Activated CD4-positive, alpha-beta T cell treated with anti-CD3 and anti-CD28 coated beads, Interleukin-2, amount 50 U/mL, for 16 hours (primary cell): ENCODE results near the gene GPHA2.
"Not testable (repeated sequence)": the region's sequence is repeated elsewhere in the genome, so short reads cannot be mapped to it uniquely, and the experiment has no call there.

ENCODE experiments used
- DNase-seq: peaks from one replicate; pipeline ENCODE4 v3.0.0-alpha.2; 2020

GPHA2 gene, protein sequence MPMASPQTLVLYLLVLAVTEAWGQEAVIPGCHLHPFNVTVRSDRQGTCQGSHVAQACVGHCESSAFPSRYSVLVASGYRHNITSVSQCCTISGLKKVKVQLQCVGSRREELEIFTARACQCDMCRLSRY

DNA sequence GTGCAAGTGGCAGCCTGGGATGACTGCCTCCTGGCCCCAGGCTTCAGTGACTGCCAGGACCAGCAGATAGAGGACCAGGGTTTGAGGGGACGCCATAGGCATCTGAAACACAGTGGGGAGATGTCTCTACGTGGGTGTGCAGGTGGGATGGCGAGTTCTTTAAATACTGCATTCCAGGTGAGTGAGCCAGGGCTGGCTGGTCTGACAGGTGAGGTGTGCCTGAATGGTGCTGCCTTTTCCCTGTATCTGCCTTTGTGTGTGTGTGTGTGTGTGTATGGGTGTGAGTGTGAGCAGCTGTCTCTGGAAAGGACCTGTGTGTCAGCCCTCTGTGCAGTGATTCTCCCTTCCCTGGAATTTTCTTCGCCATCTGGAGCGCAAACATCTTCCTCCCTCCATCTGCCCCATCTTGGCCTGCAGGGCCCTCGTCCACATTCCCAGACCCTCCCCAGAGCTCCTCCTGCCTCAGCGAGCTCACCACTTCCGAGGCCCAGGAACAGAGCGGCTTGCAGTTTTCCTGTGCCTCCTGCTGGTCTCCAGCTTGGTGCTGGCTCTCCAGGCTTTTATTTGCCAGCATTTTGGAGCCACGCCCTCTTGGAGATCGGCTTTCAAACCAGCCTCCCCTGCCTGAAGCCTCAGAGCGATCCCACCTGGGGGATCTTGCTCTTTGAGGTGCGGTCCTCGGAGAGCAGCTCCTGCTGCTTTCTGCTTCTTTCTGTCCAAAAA lies at the start of gene GPHA2:
Gene GPHA2 (minus strand): TSS at position 535 of the 723 bp plus-strand sequence. CDS start 433 bp downstream, at position 102.
- DNase-seq, result no peak

DNA sequence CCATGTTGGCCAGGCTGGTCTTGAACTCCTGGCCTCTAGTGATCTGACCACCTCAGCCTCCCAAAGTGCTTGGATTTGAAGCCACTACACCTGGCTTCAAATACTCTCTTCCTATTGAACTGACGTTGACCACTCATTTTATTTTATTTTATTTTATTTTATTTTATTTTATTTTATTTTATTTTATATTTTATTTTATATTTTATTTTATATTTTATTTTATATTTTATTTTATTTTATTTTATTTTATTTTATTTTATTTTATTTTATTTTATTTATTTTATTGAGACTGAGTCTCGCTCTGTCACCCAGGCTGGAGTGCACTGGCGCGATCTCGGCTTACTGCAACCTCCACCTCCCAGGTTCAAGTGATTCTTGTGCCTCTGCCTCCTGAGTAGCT lies 47.6 kb upstream of the GPHA2 start:
- not testable (repeated sequence) for DNase-seq

DNA sequence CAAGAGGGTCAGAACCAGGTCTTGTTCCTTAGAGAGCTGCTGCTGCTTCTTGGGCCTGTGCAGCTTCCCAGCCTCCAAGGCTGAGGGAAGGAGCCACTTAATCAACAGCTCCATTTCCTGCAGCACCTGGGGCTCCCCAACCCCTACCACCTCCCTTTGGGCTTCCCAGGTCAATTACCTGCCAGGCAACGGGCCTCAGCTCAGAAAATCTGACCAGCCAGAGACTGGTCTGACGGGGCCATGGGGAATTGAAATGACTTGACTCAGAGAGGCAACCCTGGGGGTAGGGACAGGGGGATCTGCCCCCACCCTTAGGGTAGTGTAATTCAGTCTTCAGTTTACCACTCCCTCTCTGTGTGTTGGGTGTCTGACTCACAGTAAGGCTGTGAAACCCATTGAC lies 41.0 kb upstream of the GPHA2 start:
- no peak for DNase-seq

DNA sequence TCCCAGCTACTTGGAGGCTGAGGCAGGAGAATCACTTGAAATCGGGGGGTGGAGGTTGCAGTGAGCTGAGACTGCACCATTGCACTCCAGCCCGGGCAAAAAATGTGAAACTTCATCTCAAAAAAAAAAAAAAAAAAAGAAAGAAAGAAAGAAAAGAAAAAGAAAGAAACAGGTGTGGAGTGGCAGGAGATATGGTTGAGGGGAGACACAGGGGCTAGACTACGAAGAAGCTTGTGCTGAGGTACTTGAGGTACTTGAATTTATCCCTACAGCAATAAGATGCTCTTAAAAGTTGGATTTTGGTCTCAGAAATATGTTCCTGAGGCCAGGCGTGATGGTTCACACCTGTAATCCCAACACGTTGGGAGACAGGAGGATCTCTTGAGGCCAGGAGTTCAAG lies 38.4 kb upstream of the GPHA2 start:
- DNase-seq, result no peak

DNA sequence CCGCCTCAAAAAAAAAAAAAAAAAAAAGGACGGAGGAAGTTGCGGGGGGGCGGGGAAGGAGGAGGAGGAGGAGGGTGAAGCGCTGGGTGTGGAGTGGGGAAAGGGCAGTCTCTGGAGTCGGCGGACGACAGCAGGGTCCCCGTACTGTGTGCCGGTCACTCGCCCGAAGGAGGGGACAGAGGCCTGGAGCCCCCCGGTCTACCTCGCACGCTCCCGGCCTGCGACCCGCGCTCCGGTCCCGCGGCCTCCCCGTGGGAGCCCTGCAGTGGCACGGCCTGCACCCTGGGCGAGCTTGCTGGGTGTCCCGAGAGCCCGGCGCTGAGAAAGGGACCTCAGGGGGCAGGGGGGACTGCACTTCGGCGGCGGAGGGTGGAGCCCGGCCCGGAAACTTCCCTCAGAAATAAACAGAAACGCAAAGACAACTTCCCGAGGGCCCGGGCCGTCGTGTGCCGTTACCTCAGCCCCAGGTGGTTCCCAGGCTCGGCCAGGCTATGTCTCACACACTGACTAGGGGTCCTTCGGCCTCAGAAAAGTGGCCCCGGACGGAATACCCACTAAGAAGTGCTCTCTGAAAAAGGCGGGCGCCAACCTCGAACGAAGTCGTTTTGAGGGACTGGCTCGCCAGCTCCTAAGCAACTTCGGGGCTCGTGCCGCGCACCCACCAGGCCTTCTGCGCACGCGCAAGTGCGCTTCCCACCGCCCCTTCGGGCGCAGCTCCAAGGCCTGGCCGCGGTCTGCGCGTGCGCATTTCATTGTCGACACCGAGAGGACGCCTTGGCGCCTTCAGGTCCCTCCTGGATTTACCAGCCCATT lies 35.9 kb upstream of the GPHA2 start, which contains the start of gene MAJIN:
Gene MAJIN (minus strand): TSS at position 688 of the 813 bp plus-strand sequence. CDS start 12,703 bp downstream, outside the sequence.
- DNase-seq, result peak; percentile 92

DNA sequence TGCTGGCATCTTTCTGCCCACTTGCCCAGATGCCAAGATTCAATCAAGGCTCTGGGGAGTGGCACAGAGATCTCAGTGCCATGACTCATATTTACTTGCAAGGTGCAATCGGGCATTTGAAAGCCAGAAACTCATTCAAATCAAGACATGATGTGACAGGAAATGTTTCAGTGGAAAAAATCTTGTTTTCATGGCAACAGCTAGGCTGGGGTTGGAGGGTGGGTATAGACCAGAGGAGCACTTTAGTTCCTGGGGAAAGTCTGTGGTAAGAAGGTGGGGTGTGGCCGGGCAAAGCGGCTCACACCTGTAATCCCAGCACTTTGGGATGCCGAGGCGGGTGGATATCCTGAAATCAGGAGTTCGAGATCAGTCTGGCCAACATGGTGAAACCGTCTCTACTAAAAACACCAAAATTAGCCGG lies 35.0 kb upstream of the GPHA2 start:
- DNase-seq, result peak; percentile 90

DNA sequence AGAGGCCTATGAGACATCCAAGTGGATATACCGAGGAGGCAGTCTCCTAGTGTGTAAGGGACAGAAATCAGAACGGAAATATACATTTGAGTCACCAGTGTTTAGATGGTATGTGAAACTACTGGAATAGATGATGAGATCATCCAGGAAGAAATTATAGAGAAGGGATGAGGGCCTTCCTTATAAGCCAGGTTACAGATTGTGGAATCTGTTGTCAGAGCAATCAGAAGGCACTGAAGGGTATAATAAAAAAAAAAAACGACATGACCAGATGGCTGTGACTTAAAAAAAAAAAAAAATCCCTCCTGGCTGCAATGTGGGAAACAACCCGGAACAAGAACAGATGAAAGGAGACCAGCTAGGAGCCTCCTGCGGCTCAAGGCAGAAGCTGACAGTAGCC lies 33.5 kb upstream of the GPHA2 start:
- DNase-seq, result peak; percentile 57

DNA sequence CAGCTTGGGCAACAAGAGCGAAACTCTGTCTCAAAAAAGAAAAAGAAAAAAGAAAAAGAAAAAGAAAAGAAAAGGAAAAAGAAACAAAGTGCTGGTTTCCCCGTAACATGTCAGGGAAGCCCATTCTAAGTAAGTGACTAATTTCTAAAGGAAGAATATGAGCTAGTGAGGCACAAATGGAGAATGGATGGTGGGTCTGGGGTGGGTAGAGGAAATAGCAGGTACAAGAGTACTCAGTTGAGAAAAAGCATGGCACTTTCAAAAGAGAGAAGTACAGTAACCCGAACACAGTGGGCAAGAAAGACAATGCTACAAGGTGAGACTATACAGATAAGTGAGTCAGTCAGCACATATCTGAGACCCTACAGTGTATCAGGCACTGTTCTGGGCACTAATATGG lies 31.7 kb upstream of the GPHA2 start:
- DNase-seq, result peak; percentile 70

DNA sequence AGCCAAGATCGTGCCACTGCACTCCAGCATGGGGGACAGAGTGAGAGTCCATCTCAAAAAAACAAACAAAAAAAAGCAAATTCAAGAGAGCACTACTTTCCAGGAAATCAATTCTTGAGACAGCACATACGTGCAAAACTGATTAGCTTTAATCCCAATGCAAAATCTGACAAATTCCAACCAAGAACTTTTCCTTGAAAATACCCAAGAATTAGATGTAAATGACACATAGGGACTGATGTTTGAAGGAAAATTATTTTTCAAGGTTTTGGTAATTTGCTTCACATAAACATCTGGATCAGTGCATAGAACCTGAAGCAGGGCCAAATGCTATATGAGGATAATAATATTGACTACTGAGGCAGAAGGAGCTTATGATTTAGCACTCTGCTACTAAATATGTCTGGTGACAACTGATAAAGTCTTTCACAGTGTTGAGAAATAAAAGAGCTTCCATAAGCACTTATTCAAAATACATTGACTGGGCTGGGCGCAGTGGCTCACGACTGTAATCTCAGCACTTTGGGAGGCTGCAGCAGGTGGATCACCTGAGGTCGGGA lies 27.5 kb upstream of the GPHA2 start:
- no peak for DNase-seq

DNA sequence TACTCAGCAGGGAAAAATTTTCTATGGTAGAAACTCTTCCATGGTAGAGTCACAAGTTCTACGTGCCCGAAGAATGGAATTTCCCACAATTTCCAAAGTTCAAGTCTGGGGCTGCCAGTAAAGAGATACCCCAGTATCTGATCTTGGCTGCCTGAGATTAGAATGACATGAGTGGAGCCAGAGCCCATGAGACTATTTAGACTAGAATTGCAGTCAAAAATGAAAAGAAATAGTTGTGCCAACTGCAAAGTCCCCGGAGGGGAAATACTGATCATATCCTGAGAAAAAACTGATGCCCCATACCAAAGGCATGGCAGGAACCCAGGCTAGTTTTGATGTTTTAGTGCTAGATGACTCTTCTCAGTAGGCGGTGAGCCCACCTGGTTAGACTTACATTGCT lies 25.0 kb upstream of the GPHA2 start:
- DNase-seq, result no peak

DNA sequence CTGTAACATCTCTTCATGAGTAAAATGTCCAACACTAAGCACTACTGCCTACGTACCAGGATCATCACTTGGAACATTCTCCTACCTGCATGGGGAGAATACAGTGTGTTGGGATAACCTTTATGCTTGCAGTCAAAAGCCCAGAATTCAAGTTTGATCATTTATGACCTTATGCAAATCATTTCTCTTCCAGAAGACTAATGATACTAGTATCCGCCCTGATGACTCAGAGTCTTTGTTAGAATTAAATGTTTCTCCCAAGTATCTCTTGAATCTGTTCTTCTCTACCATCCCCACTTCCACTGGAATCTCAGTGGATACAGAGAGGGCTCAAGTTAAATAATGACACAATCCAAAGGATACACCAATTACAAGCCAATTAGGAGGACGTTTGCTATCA lies 23.8 kb upstream of the GPHA2 start:
- DNase-seq, result no peak

DNA sequence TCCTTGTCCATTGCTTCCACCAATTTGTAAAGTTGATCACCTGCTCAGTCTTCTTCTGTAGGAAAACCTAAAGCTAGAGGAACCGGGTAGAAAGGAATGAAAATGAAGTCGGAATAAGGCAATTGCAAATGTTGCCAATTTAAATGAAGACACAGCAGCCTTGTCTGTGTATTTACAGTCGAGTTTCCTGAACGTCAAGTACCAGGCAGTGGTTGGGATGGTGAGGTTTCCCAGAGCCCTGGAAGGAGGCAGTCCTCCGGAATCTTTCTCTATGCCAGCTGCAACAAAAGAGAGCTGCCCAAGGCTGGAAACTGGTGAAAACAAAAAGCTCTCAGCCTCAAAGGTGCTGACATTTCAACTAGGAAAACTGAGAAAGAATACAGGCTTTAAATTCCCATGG lies 18.5 kb upstream of the GPHA2 start:
- no peak for DNase-seq

DNA sequence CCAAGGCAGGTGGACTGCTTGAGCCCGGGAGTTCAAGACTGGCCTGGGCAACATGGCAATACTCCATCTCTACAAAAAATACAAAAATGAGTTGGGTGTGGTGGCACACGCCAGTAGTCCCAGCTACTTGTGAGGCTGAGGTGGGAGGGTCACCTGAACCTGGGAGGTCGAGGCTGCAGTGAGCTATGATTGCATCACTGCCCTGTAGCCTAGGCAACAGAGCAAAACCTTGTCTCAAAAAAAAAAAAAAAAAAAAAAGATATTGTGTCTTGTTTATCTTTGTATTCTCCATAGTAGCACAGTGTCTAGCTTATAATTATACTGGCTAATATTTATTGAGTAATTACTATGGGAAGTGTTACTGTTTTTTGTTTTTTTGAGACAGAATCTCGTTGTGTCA lies 15.8 kb upstream of the GPHA2 start:
- DNase-seq, result no peak

DNA sequence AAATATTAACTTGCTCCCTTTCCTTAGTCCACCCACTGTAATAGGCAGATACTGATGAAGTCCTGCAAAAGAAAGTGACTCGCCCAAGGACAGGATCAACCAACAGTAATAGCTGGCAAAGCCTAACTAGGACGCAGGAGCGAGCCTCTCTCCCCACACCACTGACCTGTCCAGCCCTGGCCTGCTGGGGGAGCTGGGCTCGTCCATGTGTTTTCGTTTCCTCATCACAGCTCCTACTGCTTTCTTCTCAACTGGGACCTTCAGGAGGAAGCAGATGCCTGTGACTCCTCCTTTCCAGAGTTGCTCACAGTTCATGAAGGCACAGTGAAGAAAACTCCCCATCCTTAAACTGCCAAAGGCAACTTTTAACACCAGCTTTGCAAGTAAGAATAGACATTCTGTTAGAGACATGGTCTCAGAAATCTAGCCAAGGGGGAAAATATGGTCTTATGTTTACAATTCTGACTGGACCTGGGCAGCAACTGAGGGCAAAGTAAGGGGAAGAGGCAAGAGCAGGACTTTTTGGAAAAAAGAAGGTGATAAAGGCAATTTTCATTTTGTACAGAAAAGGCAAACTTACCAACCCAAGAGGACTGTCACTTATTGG lies 11.6 kb upstream of the GPHA2 start:
- DNase-seq, result no peak

DNA sequence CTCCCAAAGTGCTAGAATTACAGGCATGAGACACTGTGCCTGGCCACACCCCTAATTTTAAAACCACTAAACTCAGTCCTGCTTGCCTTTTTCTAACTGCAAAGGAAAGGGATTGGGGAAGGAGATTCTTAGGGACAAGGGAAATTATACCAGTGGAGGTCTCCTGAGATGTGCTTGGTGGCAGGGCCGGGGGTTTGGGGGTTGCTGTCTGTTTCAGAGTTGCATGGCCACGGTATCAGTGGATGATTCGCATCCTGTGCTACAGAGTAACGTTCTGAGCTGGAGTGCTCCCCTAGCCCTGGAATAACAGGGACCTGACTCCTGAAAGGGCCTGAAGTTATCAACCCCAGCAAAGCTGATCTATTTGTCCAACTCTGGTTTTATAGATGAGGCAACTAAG lies 846 bp upstream of the GPHA2 start:
- no peak for DNase-seq

DNA sequence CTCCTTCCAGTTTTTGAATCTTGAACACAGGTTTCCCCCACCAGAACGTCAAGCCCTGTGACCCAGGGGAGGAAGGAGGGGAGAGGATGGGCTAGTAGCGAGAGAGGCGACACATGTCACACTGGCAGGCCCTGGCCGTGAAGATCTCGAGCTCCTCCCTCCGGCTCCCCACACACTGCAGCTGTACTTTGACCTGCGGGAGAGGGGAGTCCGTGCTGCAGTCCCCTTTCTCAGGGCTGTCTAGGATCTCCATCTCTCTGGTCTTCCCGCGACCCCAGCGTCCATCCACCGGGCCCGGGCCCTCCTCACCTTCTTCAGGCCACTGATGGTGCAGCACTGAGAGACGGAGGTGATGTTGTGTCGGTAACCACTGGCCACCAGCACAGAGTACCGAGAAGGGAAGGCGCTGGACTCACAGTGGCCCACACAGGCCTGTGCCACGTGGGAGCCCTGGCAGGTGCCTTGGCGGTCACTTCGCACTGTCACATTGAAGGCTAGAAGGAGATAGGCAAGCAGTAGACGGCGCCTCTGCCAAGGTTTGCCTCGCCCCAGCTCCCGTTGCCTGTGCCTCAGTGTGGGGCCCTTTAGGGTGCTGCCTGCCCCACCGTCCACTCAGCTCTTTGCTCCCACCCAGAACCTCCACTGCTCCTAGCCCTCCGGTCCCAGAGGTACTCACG lies 873 bp downstream of the GPHA2 start:
- no peak for DNase-seq

DNA sequence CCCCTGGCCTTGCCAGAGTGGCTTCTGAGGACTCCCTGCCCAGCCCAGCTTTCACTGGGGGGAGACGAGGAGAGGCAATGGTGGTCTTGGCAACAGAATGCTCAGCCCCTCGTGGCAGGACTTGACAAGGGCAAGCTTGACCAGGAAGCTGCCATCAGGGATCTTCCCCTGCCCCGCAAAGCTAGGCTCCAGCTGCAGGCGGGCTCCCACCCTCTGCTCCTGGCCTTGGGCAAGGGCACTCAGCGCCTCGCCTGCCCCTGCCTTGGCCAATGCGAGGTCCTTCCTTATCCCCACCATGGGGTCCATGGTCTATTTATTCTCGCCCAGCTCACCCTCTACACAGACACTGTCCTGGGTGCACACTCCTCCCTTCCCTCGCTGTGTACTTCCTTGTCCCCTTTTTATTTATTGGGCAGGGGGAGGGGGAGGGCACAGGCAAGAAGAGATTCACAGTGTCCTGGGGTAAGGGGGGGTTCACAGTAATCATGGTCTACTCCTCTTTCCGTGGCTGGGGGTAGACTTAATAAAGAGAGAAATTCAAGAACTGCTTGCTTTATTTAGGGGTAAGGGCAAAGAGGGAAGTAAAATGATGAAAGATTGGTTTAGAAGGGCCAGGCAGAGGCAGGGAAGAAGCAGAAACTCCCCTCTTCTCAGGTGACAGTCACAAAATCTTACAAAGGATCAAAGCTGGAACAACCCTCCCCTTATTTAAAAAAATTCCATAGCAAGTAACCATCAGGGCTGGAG lies 1.6 kb downstream of the GPHA2 start:
- DNase-seq, result no peak

DNA sequence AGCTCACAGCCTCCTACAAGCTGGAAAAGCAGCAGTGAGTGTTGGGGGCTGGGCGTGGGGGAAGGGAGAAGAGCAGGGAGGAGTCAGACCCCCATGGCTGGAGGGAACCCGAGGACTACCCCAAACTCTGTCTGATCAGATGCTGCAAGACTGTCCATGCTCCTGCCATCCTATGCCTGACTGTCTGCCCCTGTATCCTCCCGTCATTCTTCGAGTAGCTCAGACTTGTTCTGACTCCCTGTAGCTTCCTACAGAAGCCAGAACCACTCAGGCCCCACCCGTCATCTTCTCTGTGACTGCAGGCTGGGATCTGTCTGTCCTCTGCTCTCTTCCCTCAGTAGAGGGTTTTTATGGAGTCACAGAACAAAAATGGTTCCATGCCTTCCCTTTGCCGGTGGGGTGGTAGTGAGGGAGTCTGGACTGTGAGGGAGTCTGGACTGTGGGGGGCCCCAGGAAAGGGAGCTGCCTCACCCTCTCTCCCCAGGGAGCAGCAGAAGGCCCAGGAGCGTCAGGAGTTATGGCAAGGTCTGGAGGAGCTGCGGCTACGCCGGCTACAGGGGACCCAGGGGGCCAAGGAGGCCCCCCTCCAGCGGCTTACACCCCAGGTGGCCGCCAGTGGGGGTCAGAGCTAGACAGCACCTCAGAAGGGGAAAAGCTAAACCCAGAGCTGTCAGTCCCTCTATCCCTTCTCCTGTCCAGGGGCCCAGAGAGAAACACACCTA lies 2.3 kb downstream of the GPHA2 start:
- no peak for DNase-seq

DNA sequence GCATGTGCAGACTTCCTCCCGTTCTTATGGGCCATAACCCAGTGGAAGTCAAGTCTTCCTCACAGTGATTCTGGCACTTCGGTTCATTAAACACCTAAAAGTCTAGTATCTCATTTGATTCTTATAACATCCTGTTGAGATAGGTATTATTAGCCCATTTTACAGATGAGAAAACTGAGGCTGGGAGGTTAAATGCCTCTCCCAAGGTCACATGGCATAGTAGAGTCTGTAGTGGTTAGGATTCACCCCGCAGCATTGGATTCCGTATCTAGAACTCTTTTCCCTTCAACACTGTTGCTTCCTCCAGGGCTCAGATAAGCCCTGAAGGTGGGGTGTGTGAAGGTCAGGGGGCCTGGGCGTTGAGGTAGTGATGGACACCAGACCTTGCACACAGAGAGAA lies 3.4 kb downstream of the GPHA2 start:
- DNase-seq, result no peak

DNA sequence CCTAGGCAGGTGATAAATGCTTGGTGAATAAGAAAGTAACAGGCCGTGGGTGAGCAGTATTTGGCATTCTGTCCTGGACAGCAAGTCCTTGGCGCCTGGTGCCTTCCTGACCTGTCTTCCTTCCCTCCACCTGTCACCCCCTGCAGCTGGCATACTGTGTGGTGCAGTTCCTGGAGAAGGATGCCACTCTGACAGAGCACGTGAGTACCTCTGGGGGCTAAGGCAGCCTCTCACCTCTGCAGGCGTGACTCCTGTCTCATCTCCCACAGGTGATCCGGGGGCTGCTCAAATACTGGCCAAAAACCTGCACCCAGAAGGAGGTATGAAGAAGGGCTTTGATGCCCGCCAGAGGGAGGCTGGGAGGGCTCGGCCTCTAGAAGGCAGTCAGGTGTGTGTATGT lies 4.4 kb downstream of the GPHA2 start:
- DNase-seq, result no peak

DNA sequence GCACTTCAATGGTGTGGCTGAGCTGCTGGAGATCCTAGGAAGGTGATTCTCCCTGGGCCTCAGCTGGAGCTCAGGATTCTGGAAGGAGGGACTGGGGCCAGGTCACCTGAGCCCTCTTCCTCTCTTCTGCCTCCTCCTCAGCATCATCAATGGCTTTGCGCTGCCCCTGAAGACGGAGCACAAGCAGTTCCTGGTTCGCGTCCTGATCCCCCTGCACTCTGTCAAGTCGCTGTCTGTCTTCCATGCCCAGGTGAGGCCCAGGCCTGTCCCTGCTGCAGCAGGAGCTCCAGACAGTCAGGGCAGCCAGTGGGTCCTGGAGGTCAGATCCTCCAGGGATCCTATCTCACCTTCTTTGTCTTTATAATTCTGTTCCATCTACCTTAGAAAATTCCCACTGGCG lies 5.4 kb downstream of the GPHA2 start:
- DNase-seq, result no peak
